Fibroblast of lung (primary cell): ENCODE data around the gene DNAI2.
"Not testable (repeated sequence)": the region's sequence is repeated elsewhere in the genome, so short reads cannot be mapped to it uniquely, and the experiment has no call there.

ENCODE experiments used
- EZH2 ChIP-seq: IDR thresholded peaks from 2 replicates; pipeline ENCODE4 v1.5.1; 2012; ENCODE audit warnings: low read length, control low read depth, mild to moderate bottlenecking; ENCODE audit errors: missing control alignments
- TF ChIP-seq, protein P1 (sequence below), 2 donors: IDR thresholded peaks in 1 of 2; conservative IDR thresholded peaks in 1 of 2; 1 replicate in 1 of 2; 2 replicates in 1 of 2; pipeline ENCODE4 v1.5.1; 2011 to 2012; ENCODE audit warnings: low read length in 2 of 2, control low read depth in 1 of 2, inconsistent platforms in 1 of 2, low read depth in 1 of 2, mild to moderate bottlenecking in 1 of 2

DNA sequence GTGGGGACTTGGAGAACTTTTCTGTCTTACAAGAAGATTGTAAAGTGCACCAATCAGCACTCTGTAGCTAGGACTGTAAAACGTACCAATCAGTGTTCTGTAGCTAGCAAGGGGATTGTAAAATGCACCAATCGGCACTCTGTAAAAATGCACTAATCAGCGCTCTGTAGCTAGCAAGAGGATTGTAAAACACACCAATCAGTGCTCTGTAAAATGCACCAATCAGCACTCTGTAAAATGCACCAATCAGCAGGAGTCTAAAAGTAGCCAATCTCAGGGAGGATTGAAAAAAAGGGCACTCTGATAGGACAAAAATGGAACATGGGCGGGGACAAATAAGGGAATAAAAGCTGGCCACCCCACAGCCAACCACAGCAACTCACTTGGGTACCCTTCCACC is 7.0 kb upstream of the DNAI2 start:
- TF ChIP-seq EZH2: not testable (repeated sequence)
- TF ChIP-seq, protein P1, sequence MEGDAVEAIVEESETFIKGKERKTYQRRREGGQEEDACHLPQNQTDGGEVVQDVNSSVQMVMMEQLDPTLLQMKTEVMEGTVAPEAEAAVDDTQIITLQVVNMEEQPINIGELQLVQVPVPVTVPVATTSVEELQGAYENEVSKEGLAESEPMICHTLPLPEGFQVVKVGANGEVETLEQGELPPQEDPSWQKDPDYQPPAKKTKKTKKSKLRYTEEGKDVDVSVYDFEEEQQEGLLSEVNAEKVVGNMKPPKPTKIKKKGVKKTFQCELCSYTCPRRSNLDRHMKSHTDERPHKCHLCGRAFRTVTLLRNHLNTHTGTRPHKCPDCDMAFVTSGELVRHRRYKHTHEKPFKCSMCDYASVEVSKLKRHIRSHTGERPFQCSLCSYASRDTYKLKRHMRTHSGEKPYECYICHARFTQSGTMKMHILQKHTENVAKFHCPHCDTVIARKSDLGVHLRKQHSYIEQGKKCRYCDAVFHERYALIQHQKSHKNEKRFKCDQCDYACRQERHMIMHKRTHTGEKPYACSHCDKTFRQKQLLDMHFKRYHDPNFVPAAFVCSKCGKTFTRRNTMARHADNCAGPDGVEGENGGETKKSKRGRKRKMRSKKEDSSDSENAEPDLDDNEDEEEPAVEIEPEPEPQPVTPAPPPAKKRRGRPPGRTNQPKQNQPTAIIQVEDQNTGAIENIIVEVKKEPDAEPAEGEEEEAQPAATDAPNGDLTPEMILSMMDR (conservative IDR thresholded peaks at IDR 0.05 in 1 of 2, IDR thresholded peaks at IDR 0.05 in 1 of 2; ENCODE audit: low read depth in 1 of 2, low read length in 2 of 2): not testable (repeated sequence)
